DMS53 treated with DMSO at 0.1 percent for 48 hours (cell line): ENCODE results near the gene GCLC.
"Not testable (repeated sequence)": the region's sequence is repeated elsewhere in the genome, so short reads cannot be mapped to it uniquely, and the experiment has no call there.

Experiments
- DNase-seq: peaks from one replicate; lab custom pipeline; 2025; ENCODE audit not compliant: unreplicated experiment; lab: John Stamatoyannopoulos, UW

GCLC gene

DNA sequence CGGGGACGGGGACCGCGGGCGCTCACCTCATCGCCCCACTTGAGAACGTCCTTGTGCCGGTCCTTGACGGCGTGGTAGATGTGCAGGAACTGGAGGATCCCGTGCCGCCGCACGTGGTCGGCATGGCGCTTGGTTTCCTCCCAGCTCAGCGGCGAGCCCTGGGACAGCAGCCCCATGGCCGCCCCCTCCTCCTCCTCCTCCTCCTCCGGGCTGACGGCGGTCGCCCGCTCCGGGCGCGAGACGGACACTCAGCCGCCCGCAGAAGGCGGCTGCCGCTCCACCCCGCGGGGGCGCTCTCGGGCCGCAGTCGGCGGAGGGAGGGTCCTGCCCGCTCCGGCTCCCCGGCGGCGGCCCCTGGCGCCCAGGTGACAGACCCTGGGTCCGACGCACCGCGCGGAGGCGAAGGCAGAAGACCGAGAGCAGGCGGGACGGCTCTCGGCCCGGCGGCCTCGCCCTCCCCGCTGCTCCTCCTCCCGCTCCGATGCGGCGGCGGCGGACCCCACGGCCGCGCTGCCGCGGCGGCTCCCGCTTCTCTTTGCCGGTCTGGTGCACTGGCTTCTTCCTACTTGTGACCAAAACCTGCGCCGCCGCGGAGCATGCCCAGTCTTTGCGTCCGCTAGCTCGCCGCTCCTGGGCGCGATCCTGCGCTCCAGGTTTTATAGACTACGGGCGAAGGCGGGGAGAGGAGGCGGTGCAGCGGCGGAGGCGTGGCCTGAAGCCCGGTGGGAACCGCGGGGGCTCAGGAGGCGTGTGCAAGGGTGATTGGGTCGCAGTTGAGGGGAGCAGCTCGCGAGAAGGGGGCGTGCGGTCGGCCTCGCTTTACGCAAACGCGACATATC, at the start of gene GCLC:
Gene GCLC, minus strand, starts transcription at position 632 of the 839 bp plus-strand sequence. Its CDS starts 456 bp downstream, at position 176.
- peak; percentile 92 for DNase-seq

DNA sequence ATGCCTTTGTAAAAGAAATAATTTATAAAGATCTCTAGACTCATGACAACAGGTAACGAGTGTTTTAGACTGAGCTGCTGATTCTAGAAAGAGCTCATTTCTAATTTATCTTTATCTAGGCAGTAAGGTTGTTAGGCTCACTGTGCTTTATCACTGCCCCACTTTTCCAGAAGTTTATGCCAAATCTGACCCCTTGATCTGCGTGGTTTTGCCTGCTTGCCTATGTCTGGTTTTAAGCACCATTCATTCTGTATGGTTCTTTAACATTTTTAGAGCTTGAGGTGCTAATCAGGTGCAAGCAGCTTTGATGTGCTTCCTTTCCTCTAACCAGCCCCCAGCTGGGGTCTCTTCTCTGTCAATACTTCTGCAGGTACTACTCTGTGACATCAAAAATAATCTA, 49.7 kb upstream of the GCLC start:
- DNase-seq = no peak

DNA sequence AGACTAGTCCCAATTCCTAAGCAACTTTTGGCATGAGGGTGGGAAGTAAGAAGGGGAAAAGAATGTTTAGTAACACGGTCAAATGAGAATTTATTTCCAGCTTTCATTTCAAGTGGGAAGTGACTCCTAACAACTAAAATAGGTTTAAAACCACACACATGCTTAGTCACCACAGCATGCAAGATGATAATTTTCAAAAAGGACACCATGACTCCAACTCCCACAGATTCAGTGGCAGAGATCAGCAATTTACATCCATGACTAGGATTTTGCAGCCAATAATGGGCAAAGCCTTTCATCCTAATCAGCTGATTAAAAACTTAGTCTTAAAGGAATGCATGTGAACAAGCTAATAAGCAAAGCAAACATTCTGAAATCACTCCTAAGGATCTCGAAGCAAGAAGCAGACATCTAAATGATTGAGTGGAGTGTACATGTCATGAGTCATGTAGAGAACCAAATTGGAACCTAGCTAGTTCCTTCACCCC, 48.1 kb upstream of the GCLC start:
- no peak for DNase-seq

DNA sequence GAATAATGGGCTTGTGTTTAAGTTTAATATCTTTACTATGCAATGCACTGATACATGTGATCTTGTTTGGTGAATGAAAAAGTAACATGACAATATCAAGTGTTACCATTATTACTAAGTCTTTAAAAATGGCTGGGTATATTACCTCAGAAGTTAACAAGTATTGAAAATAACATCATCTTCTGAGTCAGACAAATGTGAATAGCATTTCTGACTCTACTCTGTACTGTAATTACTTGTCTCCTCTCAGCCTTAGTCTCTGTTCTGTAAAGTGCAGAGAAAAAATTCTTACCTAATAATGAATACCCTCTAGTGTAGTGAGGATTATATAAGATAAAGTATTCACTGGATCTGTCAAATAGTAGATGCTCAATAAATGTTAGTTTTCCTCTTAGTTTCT, 47.0 kb upstream of the GCLC start:
- no peak for DNase-seq

DNA sequence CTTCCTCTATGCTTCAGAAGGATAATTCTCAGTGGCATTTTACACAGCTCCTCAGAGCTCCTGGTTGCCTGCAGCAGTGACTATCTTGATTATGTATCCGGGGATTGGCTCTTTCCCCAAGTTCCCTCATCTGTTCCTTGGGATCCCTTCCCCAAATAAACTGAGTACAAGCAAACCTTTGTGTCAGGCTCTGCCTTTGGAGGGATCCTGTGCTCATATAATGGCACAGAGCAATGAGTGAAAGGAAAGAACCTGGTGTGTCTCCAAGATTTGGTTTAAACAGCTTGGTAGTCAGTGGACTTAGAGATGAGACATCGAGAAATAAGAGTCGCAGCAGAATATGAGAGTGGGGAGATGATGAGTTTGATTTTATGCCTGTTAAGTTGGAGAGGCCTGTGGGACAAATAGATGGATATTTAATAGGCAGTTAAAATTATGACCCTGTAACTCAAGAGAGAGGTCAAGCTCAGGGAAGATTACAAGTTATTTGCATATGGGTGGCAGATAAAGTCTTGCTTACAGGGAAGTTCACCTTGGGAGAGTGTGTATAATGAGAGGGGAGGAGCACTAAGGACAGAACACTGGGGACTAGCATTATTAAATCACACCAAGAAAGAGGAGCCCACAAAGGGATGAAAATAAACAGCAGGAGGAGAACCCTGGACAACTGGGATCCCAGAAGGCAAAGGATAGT, 44.1 kb upstream of the GCLC start:
- DNase-seq = no peak

DNA sequence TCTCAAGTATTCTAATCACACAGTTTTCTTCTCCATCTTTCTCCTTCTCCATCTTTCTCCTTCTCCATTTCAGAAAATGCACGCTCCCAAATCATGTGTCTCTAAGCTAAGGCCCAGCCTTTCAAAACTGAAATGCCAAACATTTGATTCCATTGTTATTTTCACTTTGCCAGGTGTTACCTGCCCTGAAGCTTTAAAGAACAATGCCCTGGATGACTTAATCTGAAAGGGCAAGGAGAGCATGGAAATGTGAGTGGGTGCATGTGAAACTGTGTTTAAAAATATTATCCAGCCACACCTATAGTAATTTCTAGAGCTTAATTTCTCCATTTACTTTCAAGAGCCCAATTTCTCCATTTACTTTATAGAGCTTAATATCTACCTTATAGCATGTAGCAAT, 42.4 kb upstream of the GCLC start:
- DNase-seq = no peak

DNA sequence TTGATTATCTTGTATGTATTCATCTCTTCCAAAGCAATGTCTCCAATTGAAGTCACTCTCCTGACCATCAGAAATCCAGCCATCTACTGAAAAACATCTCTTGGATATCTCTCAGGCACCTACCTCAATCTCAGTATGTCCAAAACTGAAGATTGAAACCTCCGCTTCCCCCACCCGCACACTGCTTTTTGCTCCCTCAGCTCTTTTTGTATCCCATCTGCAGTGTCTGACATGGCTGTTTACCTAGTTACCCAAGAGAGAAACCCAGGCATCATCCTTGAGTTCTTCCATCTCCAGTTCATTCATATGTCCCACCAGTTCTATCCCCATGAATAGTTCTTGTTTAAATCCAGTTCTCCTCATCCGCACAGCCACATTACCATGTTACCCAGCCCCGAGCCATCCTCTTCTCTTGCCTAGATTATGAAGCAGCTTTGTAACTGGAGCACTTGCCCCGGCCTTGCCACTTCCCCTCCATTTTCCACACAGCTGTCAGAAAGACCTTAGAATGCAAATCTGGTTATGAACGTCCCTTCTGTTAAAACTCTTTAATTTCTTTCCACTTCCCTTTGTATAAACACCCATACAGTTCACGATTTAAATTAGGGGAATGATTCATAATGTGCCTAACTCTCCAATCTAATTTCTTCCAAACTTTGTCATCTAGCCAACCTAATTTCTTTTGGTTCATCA, 40.5 kb upstream of the GCLC start:
- DNase-seq = no peak

DNA sequence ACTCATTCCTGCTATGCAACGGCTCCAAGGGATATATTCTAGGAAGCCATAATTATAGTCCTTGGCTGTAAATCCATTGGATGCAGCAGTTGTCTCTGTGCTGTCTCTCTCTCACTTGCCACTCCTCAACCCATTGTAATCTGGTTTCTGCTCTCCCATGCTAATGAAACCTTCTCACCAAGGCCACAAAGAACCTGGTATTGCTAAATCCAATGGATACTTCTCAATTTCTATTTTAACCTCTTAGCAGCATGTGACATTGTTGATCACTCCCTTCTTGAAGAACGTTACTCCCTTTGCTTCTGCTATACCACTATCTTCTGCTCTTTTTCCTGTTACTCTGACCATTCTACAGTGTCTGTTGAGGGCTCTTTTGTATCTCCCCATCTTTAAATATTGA, 39.8 kb upstream of the GCLC start:
- no peak for DNase-seq

DNA sequence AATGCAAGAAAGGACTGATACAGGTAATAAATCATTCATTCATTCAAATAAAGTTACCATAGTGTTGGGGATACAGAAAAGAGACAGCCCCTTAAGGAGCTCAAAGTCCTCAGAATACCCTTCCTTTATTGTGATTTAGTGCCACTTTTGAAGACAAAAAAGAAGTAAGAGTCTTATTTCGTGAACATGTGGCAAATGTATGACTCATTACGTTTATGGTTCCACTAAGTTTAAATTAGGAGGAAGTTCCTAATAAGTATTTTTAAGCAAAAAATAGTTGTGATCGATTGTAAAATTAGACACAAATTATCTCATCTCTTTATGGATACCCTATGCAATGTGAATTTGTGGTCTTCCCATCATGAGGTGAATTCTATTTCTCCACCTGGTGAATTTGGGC, 38.5 kb upstream of the GCLC start:
- no peak for DNase-seq

DNA sequence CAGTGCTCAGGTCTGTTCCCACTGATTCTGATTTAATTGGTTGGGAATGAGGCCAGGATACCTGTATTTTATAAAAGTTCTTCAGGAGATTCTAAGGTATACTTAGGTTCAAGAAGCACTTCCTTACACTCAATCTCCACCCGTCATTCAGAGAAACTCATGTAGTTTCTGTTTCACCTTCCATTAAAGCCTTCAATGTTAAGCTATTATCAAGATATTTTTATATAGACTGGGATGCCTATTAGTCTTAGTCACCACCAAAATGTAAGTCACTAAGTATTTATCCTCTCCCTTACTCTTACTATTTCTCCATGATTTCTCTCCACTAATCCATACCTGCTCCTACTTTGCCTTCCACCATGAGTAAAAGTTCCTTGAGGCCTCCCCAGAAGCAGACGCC, 38.1 kb upstream of the GCLC start:
- DNase-seq = no peak

DNA sequence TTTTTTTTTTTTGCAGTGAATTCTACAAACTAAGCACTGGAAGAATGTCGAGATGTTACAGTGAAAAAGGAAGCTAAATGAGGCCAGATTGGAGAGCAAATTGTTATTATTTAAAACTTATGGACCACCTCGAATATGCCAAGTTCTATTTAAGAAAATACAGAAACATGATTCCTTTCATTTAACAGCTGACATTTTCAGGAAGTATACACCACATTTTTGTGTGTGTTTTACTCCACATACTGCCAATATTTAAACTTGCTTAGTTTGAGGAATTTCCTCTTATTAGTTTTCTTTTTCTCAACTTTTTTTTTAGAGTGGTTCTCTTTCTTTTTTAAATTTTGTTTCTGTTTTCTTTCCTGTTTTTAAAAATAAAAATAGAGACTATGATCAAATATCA, 37.0 kb upstream of the GCLC start:
- no peak for DNase-seq

DNA sequence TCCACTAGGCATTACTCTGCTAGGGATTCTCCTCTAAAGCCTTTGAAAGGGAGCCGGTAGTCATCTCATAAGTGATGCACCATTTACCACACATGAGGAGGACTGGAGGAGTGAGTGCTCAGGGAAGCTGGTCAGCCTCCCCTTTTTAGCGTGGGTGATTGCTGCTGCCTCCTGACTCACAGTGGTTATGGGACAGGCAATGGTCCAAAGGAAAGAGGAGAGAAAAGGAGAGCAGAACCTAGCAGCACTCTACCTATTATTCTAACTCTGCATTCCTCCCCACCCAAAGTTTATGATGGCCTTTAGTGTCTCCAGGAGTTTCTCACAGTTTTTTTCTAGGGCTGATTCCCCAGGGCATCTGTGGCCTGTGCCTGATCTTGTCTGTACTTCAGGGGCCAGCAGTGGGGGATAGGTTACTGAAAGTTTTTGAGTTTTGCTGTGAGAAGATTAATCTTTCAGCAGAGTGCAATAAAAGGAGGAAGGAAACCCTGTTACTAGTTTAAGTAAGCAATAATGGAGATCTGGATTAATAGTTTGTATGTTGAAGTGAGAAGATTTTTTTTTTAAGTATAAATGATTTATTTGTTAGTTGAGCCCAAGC, 36.4 kb upstream of the GCLC start:
- DNase-seq = no peak

DNA sequence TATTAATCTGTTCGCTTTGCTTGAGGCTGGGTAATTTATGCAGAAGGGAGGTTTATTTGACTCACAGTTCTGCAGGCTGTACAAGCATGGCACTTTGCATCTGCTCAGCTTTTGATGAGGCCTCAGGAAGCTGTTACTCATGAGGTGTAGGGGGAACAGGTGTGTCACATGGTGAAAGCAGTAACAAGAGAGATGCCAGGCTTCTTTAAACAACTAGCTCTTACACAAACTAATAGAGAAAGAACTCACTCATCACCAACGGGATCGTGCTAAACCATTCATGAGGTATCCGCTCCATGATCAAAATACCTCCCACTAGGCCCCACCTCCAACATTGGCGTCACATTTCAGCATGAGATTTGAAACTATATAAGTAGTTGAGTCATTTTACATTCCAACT, 34.4 kb upstream of the GCLC start:
- DNase-seq = no peak

DNA sequence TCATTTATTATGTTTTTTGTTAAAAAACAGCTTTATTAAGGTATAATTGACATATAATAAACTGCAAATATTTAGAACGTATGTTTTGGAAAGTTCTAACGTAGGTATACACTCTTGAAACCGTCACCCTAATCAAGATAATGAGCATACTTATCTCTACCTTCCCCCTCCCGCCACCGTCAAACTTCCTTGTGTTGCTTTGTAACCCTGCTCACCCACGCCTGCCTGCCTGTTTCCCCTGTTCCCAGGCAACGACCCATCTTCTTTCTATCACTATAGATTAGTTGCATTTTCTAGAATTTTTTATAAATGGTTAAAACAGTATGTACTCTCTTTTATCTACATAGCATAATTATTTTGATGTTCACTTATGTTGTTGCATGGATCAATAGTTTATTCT, 33.5 kb upstream of the GCLC start:
- no peak for DNase-seq

DNA sequence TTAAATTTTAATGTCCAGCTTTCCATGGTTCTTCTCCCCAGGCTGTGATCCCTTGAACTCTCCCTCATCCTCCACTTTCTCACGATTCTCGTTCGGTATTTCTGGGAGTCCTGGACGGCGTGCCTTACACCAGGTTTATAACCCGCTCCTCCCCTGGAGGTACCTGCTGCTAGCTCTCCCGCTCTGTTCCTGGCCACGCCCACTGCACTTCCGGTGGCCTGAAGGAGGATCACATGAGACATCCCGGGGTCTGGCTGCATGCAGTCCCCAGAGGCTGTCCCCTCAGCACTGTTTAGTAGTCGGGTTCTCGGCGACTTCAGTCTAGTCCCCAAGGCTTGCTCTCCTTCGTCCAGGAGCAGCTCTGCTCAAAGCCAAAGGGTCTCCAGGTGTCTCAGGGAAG, 28.4 kb upstream of the GCLC start:
- DNase-seq = no peak

DNA sequence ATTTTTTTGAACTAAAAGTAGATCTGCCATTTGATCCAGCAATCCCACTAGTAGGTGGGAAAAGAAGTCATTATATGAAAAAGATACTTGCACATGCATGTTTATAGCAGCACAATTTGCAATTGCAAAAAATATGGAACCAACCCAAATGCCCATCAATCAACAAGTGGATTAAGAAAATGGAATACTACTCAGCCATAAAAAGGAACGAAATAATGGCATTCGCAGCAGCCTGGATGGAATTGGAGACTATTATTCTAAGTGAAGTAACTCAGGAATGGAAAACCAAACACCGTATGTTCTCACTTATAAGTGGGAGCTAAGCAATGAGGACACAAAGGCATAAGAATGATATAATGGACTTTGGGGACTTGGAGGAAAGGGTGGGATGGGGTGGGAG, 27.5 kb upstream of the GCLC start:
- DNase-seq = not testable (repeated sequence)

DNA sequence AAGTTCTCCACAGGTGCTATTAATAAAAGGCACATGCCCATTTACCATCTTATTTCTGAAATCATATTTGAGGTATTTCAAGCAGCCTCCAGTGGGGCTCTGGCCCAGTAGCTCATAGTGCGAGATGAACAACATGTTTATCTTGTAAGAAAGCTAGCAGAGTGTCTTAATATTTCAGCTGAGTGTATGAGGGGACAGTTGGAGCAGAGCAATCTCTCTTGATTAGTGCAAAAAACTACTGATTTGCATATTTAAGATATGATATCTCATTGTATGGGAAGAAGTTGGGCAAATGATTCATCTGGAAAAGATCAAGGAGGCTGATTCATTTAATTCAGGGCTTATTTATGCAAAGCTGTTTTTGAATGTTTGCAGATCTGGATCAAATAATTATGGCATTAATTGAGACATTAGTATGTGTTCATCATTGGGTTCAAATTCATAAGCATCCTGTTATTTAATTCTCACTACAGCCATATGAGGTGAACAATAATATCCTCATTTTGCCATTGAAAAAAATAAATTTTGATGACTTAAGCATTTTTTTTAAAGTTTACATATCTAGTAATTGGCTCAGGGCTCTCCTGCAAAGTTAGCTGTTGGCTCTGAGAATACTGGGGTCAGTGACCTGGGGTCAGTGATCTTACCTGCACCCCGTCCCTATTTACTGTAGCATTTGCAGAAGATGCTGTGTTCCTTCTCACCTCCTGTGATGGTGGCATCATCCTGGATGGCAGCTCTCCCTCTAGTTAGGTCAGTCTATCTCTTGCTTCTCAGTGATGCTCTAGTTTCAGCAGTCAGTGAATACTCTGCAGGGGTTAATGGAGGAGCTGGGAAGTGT, 24.1 kb upstream of the GCLC start:
- DNase-seq = no peak

DNA sequence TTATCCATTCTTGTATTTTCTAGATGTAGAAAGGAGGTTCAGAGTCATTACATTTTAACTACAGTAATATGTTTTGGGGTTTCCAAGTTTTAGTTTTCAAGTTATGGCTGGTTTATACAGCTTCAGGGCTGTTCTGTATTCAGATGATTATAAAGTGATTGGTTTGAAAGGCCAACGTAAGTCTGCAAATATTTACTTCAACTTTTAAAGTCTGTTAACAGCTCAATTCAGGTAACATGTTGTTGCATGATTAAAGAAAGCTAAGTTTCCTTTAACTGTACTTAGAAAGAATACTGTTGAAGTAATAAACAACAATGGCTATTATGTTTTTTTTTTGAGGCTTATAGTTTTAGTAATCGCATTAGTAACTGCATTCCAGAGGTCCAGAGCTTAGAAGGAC, 22.8 kb upstream of the GCLC start:
- DNase-seq = no peak

DNA sequence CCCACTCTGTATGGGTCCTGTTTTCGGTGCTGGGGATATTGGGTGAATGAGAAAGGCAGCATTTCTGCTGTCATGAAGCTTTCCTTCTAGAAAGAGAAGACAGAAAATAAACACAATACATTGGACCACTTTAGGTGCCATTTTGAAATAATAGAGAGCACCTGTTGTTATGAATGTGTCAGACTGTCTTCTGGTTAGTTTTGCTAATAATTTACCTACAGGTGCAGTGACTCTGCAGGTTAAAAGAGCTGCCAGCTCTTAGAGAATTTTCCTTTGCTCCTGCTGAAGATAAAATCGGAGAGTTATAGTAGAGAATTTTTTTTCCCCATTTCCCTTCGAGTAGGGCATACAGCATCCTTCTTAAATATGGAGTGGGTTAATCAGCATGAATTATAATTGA, 21.9 kb upstream of the GCLC start:
- peak; percentile 89 for DNase-seq

DNA sequence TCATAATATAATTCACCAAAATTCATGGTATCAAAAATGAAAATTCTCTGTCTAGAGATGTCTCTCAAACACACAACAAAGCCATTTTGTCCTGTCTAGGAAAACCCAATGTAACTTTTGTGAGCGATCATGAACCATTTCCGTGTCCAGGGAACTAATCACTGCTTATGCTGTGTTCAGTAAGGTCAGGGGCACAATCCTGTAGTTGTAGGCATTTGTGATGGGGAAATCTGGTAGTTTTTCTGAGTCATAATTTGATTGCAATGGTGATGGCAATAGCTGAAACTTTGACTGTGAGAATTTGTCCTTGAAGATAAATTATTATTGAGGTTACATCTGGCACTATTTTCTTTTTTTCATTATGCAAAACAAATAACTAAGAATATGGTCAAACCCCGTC, 21.0 kb upstream of the GCLC start:
- DNase-seq = no peak
